WERI-Rb-1 (cell line): ENCODE measurements around the gene CD9.

Experiments
- DNase-seq: peaks from one replicate; pipeline ENCODE4 v3.0.0-alpha.2; 2020
- H3K27ac ChIP-seq: fragments of 250-450 bp; sonication (Bioruptor Pico); 2 replicates; pipeline ENCODE4 v1.5.1; 2020; ENCODE audit warnings: mild to moderate bottlenecking, moderate library complexity
- H3K27me3 ChIP-seq: fragments of 250-450 bp; sonication (Bioruptor Pico); 2 replicates; pipeline ENCODE4 v1.5.1; 2021; ENCODE audit warnings: mild to moderate bottlenecking, low read depth, moderate library complexity; ENCODE audit not compliant: insufficient read depth, severe bottlenecking
- H3K36me3 ChIP-seq: fragments of 250-450 bp; sonication (Bioruptor Pico); 2 replicates; pipeline ENCODE4 v1.5.1; 2020; ENCODE audit warnings: mild to moderate bottlenecking, moderate library complexity
- H3K4me3 ChIP-seq: 2 replicates; pipeline ENCODE4 v1.5.1; 2011; ENCODE audit warnings: low read depth, mild to moderate bottlenecking, control low read depth, low read length
- H3K9me3 ChIP-seq: fragments of 250-450 bp; sonication (Bioruptor Pico); 2 replicates; pipeline ENCODE4 v1.5.1; 2021; ENCODE audit warnings: mild to moderate bottlenecking, moderate library complexity; ENCODE audit not compliant: severe bottlenecking
- TF ChIP-seq, protein P1 (sequence below): IDR thresholded peaks from 2 replicates; pipeline ENCODE4 v1.5.1; 2011; ENCODE audit warnings: low read depth, mild to moderate bottlenecking, control low read depth, inconsistent platforms, low read length

Gene CD9

DNA sequence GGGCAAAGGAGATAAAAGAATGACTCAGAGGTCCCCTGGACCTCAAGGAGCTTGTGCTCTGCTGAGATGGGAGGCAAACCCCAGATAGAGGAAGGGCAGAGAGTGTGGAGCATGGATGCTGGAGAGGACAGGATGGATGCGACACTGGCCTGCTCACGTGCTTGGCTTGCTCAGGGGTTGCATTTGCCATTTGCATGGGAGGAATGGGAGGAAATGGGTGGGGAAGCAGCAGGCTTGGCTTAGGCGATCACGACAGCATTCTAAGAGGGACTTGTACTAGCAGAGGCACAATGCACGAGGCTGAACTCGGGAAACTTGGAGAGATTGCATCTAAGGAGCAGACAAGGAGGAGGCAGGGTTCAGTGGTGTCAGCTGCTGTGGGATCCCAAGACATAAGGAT lies 19.8 kb downstream of the CD9 start:
- TF ChIP-seq, protein P1, sequence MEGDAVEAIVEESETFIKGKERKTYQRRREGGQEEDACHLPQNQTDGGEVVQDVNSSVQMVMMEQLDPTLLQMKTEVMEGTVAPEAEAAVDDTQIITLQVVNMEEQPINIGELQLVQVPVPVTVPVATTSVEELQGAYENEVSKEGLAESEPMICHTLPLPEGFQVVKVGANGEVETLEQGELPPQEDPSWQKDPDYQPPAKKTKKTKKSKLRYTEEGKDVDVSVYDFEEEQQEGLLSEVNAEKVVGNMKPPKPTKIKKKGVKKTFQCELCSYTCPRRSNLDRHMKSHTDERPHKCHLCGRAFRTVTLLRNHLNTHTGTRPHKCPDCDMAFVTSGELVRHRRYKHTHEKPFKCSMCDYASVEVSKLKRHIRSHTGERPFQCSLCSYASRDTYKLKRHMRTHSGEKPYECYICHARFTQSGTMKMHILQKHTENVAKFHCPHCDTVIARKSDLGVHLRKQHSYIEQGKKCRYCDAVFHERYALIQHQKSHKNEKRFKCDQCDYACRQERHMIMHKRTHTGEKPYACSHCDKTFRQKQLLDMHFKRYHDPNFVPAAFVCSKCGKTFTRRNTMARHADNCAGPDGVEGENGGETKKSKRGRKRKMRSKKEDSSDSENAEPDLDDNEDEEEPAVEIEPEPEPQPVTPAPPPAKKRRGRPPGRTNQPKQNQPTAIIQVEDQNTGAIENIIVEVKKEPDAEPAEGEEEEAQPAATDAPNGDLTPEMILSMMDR: no peak
- H3K27ac ChIP-seq: no peak overlapping the region
- H3K9me3 ChIP-seq: no peaks in the 10 kb centered on the region
- H3K4me3 ChIP-seq: no peak overlapping the region
- no peaks in the 10 kb centered on the region for H3K36me3 ChIP-seq
- no peaks in the 10 kb centered on the region for H3K27me3 ChIP-seq
- no peak for DNase-seq

DNA sequence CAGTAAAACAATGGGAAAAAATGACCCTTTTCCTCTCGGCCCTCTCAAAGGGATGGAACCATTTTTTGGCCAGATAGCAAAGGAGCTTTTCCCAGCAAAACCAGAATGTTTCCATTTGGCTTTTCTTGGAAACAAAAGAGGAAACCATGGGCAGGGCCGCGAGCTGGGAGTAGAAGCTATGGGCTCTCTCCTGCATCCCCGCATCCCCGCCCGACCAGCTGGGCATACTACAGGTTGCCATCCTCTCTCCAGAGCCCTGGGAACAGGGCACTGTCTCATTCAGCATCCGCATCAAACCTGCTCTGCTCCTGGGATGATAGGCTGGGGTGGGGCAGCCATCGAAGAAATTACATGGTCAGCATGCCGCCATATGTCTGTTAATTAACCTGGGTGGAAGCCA lies 20.9 kb downstream of the CD9 start:
- no peaks in the 10 kb centered on the region for H3K27me3 ChIP-seq
- no peak for DNase-seq
- H3K27ac ChIP-seq: no peak overlapping the region
- no peaks in the 10 kb centered on the region for H3K9me3 ChIP-seq
- H3K4me3 ChIP-seq: no peak overlapping the region
- H3K36me3 ChIP-seq: no peaks in the 10 kb centered on the region
- TF ChIP-seq, protein P1: no peak

DNA sequence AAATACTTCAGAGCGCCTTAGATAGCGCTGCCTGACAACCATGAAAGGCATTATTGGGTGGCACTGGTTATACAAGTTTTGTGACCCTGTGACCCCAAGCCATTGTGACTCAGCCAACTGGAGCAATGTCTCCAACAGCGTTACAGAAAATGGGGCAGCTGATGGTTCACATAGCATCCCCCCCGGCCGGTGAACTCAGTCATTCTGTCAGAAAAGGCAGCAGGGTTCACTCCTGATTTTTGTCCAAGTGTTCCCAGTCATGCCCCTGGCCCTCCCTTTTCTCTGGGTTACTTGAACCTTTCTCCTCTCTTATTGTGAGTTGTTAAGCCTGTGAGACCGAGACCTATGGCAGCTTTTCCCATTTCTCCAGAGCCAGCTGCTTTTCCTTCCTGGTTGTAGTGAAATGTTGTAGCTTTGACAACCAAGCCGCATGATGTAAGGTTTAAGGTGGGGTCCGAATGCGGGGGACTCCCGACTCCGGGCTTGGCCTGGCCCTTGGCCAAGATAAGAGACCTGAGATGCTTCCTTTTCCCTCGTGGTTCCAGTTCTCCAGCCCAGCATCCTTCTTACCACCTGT lies 22.0 kb downstream of the CD9 start:
- TF ChIP-seq, protein P1: no peak
- H3K4me3 ChIP-seq: no peak overlapping the region
- no peaks in the 10 kb centered on the region for H3K27me3 ChIP-seq
- H3K27ac ChIP-seq: no peak overlapping the region
- DNase-seq: no peak
- no peaks in the 10 kb centered on the region for H3K36me3 ChIP-seq
- H3K9me3 ChIP-seq: no peaks in the 10 kb centered on the region

DNA sequence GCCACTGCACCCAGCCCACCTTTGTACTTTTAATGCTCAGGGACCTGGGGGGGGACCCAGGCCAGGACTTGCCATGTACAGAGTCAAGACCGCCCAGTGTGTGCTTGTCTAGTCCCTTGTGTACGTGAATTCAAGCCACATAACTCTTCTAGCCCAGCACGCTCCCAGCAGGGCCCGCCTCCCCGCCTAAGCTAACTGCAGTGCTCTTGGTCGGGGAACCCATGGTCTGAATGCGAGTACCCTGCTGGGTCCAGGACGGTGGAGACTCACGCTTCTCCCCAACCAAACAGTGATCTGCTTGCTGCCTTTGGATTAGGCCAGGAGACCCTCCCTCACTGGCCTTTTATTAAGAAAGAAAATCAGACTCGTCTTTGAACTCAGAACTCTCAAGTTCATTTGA lies 23.3 kb downstream of the CD9 start:
- Histone ChIP-seq H3K9me3 (no peaks in the 10 kb centered on the region), H3K27me3 (no peaks in the 10 kb centered on the region), H3K4me3 (no peak overlapping the region), H3K36me3 (no peaks in the 10 kb centered on the region), H3K27ac (no peak overlapping the region)
- TF ChIP-seq, protein P1: no peak
- no peak for DNase-seq

DNA sequence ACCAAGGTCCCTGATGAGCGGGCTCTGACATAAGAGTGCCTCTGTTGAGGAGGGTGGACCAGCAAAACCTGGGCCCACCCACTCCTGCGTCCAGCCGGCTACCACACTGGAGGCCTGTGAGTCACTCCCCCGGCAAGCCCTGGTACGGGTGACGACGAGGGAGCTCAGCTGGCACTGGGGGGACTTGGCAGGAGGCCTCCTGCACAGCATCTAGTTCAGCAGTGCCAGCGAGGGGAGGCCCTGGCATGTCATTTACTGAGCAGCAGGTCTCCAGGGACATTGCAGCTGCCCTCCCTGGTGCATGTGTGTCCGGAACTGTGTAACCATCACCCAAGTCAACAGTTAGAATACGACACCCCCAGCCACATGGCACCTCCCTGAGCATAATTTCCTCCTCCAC lies 24.4 kb downstream of the CD9 start:
- DNase-seq: no peak

DNA sequence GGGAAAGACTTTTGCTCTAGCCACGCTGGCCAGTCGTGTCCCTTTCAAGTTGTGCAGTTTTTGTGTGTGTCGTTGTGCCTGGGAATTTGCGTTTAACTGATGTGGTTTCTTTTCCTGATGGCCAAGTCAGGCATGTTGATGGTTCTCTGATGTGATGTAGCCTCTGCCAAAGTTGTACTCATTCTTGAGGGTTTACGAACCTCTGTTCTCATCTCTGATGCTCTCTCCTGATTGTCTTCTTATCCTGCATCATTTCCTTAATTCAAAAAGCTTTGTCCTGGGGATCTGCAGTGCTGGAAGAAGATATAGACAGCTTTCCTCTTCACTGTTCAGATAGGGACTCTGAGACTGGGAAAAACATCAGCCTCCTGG lies 25.4 kb downstream of the CD9 start:
- no peaks in the 10 kb centered on the region for H3K27me3 ChIP-seq
- no peak overlapping the region for H3K4me3 ChIP-seq
- TF ChIP-seq, protein P1: no peak
- no peak for DNase-seq
- H3K9me3 ChIP-seq: no peaks in the 10 kb centered on the region
- H3K36me3 ChIP-seq: no peaks in the 10 kb centered on the region
- no peak overlapping the region for H3K27ac ChIP-seq

More for the DNA sequence above, 24.4 kb downstream of the CD9 start:
- no peaks in the 10 kb centered on the region for H3K9me3 ChIP-seq
- no peaks in the 10 kb centered on the region for H3K27me3 ChIP-seq
- no peaks in the 10 kb centered on the region for H3K36me3 ChIP-seq
- TF ChIP-seq, protein P1: no peak
- H3K4me3 ChIP-seq: no peak overlapping the region
- H3K27ac ChIP-seq: no peak overlapping the region
